ENCODE measurements around the gene DAB2IP. TPM values are rescaled to one million over a fixed set of nuclear protein-coding genes. Genes with fewer than 3 reads are reported as not detected.

The DAB2IP gene
- polyA plus RNA-seq, 1 donor (not counting 4 experiments of a cell fraction or from before 2014, with no cell fraction given), result 28.6 TPM

- H3K4me3 ChIP-seq (ENCODE audit: control insufficient read depth in 2 of 3, extremely low read depth in 1 of 3, insufficient read depth in 2 of 3, low read depth in 1 of 3, low read length in 3 of 3), result no peak overlapping the region
- H3K27ac ChIP-seq (ENCODE audit: control insufficient read depth, insufficient read depth, low read length), result no peak overlapping the region
- FAIRE-seq, result no peak
- H3K36me3 ChIP-seq (ENCODE audit: control insufficient read depth in 2 of 2, extremely low read depth in 1 of 2, insufficient read depth in 2 of 2, low read length in 2 of 2), result peaks cover 33 to 63% of the 10 kb centered on the region in 2 experiments
- no peak overlapping the region for H3K4me2 ChIP-seq (ENCODE audit: control insufficient read depth, extremely low read depth, insufficient read depth, low read depth, low read length)
- no peak overlapping the region for H2AFZ ChIP-seq (ENCODE audit: control insufficient read depth, low read length)
- H3K27me3 ChIP-seq (ENCODE audit: control insufficient read depth, extremely low read depth, insufficient read depth, low read length), result no peaks in the 10 kb centered on the region
- no peaks in the 10 kb centered on the region for H3K4me1 ChIP-seq (ENCODE audit: control insufficient read depth, extremely low read depth, insufficient read depth, low read length)
- TF ChIP-seq, protein P1, sequence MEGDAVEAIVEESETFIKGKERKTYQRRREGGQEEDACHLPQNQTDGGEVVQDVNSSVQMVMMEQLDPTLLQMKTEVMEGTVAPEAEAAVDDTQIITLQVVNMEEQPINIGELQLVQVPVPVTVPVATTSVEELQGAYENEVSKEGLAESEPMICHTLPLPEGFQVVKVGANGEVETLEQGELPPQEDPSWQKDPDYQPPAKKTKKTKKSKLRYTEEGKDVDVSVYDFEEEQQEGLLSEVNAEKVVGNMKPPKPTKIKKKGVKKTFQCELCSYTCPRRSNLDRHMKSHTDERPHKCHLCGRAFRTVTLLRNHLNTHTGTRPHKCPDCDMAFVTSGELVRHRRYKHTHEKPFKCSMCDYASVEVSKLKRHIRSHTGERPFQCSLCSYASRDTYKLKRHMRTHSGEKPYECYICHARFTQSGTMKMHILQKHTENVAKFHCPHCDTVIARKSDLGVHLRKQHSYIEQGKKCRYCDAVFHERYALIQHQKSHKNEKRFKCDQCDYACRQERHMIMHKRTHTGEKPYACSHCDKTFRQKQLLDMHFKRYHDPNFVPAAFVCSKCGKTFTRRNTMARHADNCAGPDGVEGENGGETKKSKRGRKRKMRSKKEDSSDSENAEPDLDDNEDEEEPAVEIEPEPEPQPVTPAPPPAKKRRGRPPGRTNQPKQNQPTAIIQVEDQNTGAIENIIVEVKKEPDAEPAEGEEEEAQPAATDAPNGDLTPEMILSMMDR (optimal IDR thresholded peaks at IDR 0.05 in 1 of 3, IDR thresholded peaks at IDR 0.05 in 1 of 3, conservative IDR thresholded peaks at IDR 0.05 in 1 of 3; ENCODE audit: extremely low read depth in 1 of 3, insufficient read depth in 2 of 3, low read length in 3 of 3), result no peak
- dilution Hi-C loops (cut with MboI; ENCODE audit: extremely low pct_ligation_motif_present, low sequenced_read_pairs), result no loop called here
- H4K20me1 ChIP-seq (ENCODE audit: control insufficient read depth, extremely low read depth, insufficient read depth, low read length), result no peaks in the 10 kb centered on the region
- H3K79me2 ChIP-seq (ENCODE audit: control insufficient read depth, insufficient read depth, low read length), result peaks cover 2% of the 10 kb centered on the region
- no peaks in the 10 kb centered on the region for H3K9me1 ChIP-seq (ENCODE audit: control insufficient read depth, extremely low read depth, insufficient read depth, low read length)
- no peak for DNase-seq (ENCODE audit: low read depth, low spot score)
- no peaks in the 10 kb centered on the region for H3K9me3 ChIP-seq (ENCODE audit: control insufficient read depth, low read depth, low read length)
- no peak overlapping the region for H3K9ac ChIP-seq (ENCODE audit: control insufficient read depth, extremely low read depth, insufficient read depth, low read length)
Observed at GRCh38 chr9:121779381-121780117, 128.1 kb downstream of the DAB2IP start.

DNA sequence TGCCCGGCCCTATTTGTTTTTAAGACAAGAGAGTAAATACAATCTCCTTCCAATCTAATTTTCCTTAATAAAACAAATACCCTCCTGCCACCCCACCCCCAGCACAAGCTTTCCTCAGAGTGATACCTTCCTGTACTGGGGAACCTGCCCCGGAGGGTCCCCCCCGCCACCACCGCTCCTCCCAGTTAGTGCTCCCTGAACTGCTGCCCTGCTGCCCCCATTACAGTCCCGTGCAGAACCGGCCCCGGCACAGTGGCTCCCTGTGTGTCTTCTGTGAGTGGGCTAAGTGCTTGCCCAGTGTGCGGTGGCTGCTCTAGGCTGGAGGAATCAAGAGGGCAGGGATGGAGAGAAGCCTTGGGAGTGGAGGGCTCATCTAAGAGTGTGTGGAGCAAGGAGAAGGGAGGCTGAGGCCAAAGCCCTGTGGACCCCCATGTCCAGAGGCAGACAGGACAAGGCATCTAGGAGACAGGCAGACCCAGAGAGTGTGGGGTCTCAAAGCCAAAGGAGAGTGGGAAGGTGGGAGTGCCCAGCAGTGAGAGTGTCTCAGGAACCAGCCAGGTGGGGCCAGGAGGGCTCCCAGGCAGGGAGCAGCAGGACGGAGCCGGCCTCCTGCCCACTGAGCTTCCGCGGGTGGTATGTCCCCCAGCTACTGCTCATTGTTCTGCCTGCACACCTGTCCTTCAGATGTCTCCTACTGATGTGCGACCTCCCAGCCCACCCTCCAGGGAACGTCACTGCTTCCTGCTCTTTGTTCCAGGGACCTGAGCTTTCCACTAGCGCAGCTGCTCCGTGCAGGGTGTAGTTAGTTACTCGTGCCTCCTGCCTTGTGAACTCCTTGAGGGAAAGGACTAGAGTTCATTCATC, 129.0 kb downstream of the DAB2IP start:
- Histone ChIP-seq H3K79me2 (ENCODE audit: control insufficient read depth, insufficient read depth, low read length) (peaks cover 2% of the 10 kb centered on the region), H3K4me2 (ENCODE audit: control insufficient read depth, extremely low read depth, insufficient read depth, low read depth, low read length) (no peak overlapping the region), H3K9ac (ENCODE audit: control insufficient read depth, extremely low read depth, insufficient read depth, low read length) (no peak overlapping the region), H3K36me3 (ENCODE audit: control insufficient read depth in 2 of 2, extremely low read depth in 1 of 2, insufficient read depth in 2 of 2, low read length in 2 of 2) (peaks cover 32 to 63% of the 10 kb centered on the region in 2 experiments), H2AFZ (ENCODE audit: control insufficient read depth, low read length) (no peak overlapping the region), H3K9me1 (ENCODE audit: control insufficient read depth, extremely low read depth, insufficient read depth, low read length) (no peaks in the 10 kb centered on the region), H3K4me1 (ENCODE audit: control insufficient read depth, extremely low read depth, insufficient read depth, low read length) (no peaks in the 10 kb centered on the region), H3K9me3 (ENCODE audit: control insufficient read depth, low read depth, low read length) (no peaks in the 10 kb centered on the region), H3K27ac (ENCODE audit: control insufficient read depth, insufficient read depth, low read length) (no peak overlapping the region), H3K4me3 (ENCODE audit: control insufficient read depth in 2 of 3, extremely low read depth in 1 of 3, insufficient read depth in 2 of 3, low read depth in 1 of 3, low read length in 3 of 3) (no peak overlapping the region), H3K27me3 (ENCODE audit: control insufficient read depth, extremely low read depth, insufficient read depth, low read length) (no peaks in the 10 kb centered on the region), H4K20me1 (ENCODE audit: control insufficient read depth, extremely low read depth, insufficient read depth, low read length) (no peaks in the 10 kb centered on the region)
- no peak for DNase-seq (ENCODE audit: low read depth, low spot score)
- TF ChIP-seq, protein P1 (optimal IDR thresholded peaks at IDR 0.05 in 1 of 3, IDR thresholded peaks at IDR 0.05 in 1 of 3, conservative IDR thresholded peaks at IDR 0.05 in 1 of 3; ENCODE audit: extremely low read depth in 1 of 3, insufficient read depth in 2 of 3, low read length in 3 of 3), result no peak
- TF ChIP-seq EZH2 (IDR thresholded peaks at IDR 0.05; ENCODE audit: low read length), result no peak
- dilution Hi-C loops (cut with MboI; ENCODE audit: extremely low pct_ligation_motif_present, low sequenced_read_pairs), result no loop called here
- no peak for FAIRE-seq
